ENCODE measurements around the gene TRAPPC3.

Gene TRAPPC3

DNA sequence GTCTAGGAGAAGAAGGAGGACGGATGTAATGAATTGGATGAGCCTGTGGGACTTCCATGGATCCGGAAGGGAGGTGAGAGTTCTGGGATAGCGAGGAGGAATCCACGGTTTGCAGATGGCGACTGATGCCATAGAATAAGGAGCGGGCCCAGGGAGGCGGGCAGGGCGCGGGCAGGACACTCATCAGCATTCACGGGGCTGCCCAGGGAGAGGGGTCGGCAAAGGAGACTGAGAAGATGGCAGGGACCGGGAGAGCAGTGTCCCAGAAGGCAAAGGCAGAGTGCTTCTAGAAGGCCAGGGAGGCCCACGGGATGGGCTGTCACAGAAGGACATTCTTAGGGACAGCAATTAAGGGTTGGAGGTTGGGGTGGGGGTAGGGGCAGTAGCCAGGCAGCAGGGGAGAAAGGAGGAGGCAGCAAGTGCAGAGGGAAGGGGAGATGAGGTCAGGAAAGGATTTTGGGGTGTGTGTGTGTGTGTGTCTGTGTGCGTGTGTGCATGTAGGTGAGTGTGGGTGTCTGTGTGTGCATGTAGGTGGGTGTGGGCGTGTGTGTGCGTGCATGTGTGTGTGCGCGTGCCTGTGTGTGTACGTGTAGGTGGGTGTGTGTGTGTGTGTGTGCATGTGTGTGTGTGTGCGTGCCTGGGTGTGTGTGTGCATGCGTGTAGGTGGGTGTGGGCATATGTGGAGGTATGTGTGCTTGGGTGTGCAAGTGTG lies 23.1 kb downstream of the TRAPPC3 start:
- in situ Hi-C loops (cut with HindIII; ENCODE audit: low pct_unique_long_range_greater_than_20kb, low sequenced_read_pairs) = no loop called here

DNA sequence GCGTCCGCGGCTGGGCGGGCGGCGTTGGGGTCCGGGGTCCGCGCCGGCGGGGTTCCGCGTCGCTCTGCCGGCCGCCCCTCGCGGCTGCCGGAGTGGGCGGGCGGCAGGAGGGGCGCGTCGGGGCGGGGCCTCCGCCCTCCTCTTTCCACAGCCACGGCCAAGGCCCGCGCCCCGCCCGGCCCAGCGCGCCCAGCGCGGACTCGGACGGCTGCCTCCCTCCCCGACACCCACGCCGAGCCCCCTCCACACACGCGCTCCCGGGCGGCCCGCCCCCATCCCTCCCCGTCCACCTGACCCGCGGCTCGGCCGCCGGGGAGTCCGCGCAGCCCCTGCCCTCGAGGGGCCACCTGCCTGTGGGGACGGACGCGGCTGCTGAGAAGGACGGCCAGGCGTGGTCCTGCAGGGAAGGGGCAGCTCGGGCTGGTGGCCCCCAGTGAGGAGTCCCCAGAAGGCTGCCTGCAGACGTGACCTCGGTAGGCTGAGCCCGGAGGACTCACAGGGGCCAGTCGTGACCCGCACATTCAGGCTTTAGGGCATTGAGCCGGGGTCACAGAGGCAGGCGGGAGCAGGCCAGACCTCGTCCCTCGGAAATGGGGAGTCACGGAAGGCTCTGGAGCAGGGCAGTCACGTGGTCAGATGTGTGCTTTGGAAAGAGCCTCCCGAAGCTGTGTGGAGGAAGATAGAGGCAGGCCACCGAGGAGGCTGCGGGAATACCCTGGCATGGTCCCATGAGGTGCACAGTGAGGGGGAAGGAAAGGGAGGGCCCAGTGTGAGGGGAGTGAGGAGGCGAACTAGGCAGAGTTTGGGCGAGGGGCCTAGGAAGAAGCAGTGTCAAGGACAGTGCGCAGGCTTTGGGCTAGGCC lies 23.9 kb downstream of the TRAPPC3 start, which contains the start of gene COL8A2:
Gene COL8A2 (minus strand): TSS at position 94 of the 863 bp plus-strand sequence. CDS start 24,980 bp downstream, outside the sequence.
- no peak for TF ChIP-seq JUND (IDR thresholded peaks at IDR 0.05; ENCODE audit: low read depth)
- no peak for DNase-seq (ENCODE audit: low read depth in 1 of 2, low spot score in 1 of 2)
- in situ Hi-C loops (cut with HindIII; ENCODE audit: low pct_unique_long_range_greater_than_20kb, low sequenced_read_pairs) = no loop called here

More for the DNA sequence above, 23.1 kb downstream of the TRAPPC3 start:
- no peak for TF ChIP-seq JUND (IDR thresholded peaks at IDR 0.05; ENCODE audit: low read depth)
- DNase-seq (ENCODE audit: low read depth in 1 of 2, low spot score in 1 of 2) = no peak

DNA sequence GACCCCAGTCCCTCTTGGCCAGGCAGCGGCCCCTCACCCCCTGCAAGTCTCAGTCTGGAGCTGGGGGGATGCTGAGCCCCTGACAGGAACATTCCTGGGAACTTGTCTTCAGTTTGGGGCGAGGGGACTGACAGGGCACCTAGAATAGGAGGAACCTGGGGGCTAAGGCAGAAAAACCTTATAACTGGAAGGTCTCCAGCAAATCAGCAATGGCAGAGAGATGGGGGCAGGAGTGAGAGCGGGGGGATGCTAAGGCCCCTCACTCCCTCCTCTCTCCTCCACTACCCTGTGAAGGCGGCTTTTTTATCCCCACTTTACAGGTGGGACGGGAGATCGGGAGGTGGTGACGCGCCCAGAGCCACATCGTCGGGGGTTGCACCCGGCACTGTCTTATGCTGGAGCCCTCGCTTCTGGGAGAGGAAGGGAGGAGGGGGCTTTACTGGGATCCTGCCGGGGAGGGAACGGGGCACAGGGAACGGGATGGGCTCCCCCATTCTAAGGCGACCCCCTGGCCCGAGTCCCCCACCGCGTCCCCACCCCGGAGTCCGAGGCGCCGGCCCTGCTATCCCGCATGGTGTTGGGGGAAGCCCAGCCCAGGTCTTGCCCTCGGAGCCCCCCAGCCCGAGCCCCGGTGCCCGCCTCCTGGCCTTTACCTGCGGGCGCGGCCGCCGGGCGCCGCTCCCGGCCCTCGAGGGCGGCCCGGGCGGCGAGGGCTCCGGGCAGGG lies 24.7 kb downstream of the TRAPPC3 start:
- in situ Hi-C loops (cut with HindIII; ENCODE audit: low pct_unique_long_range_greater_than_20kb, low sequenced_read_pairs) = no loop called here
- DNase-seq (ENCODE audit: low read depth in 1 of 2, low spot score in 1 of 2) = no peak
- no peak for TF ChIP-seq JUND (IDR thresholded peaks at IDR 0.05; ENCODE audit: low read depth)

DNA sequence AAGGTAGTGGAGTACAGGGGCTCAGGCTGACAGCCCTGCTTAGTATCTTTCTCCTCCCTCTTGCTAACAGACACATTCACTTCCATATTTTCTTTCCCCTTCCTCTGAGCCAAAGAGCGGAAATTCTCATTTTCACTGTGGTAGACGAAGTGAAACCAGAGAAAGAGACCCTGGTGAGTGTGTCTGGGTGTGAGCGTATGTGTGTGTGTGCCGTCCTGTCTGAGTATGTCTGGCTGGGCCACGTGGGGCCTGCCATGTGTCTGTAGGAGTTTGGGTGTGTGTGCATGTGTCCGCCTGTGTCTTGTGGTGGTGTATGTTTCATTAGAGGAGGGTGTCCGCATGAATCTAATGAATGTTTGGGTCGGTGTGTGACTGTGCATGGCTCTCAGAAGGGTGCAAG lies 25.9 kb downstream of the TRAPPC3 start:
- no peak for DNase-seq (ENCODE audit: low read depth in 1 of 2, low spot score in 1 of 2)
- in situ Hi-C loops (cut with HindIII; ENCODE audit: low pct_unique_long_range_greater_than_20kb, low sequenced_read_pairs) = no loop called here
- no peak for TF ChIP-seq JUND (IDR thresholded peaks at IDR 0.05; ENCODE audit: low read depth)

DNA sequence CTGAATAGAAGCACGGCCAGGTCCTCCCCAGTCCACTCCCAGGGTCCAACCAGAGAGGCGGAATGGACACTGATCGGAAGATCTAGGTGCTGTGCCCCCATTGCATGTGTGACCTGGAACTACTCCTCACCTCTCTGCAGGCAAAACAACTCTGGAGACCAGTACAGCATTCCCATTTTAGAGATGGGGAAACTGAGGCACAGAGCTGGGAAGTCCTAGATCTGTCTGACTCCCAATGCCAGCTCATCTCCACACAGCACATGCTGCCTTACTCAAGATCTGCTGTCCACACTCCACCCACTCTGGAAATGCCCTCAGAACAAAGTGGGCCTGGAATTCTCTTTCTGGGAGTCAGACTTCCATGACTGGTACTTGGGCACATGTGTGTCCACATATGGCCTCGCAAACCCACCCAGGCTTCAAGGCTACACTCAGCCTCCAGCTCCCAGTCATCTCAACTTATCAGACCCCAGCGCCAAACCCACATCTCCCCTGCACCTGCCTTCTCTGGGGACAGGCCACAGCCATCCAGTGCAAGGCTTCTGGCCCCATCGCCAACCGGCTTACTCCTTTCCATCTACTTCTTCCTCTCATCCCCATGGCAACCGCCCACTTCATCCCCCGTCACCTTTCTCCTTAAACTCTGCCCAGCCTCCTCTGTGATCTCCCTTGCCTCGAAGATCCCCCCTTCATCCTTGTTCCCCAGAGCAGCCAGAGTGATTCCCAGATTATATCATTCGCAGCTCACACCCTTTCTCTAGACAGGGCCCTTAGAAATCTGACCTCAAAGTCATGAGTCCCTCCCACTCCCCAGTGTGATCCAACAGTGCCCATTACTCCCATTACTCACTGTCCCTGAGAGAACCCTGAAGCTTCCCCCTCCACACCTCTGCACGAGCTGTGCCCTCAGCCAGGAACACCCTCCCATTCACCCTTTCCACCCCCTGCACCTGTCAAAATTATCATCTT lies 26.9 kb downstream of the TRAPPC3 start:
- DNase-seq (ENCODE audit: low read depth in 1 of 2, low spot score in 1 of 2) = no peak
- in situ Hi-C loops (cut with HindIII; ENCODE audit: low pct_unique_long_range_greater_than_20kb, low sequenced_read_pairs) = no loop called here
- TF ChIP-seq JUND (IDR thresholded peaks at IDR 0.05; ENCODE audit: low read depth) = no peak

DNA sequence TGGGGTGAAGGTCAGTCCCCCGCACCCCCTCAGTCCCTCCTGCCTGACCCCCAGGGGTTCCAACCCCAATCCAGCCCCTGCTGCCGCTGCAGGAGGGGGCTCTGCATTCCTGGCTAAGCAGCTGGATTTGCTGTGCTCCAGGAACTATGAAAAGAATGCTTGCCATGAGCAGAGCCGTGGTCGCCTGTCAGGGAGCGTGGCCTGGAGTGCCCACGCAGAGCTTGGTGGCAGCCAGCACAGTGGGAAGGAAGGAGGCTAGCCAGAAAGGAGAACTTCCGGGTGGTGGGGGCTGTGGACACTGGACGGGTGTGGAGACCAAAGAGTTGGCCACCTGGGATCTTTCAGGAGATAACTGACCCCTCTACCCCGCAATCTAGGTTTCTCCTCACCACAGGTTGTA lies 29.8 kb downstream of the TRAPPC3 start:
- no peak for TF ChIP-seq JUND (IDR thresholded peaks at IDR 0.05; ENCODE audit: low read depth)
- in situ Hi-C loops (cut with HindIII; ENCODE audit: low pct_unique_long_range_greater_than_20kb, low sequenced_read_pairs) = no loop called here
- no peak for DNase-seq (ENCODE audit: low read depth in 1 of 2, low spot score in 1 of 2)

DNA sequence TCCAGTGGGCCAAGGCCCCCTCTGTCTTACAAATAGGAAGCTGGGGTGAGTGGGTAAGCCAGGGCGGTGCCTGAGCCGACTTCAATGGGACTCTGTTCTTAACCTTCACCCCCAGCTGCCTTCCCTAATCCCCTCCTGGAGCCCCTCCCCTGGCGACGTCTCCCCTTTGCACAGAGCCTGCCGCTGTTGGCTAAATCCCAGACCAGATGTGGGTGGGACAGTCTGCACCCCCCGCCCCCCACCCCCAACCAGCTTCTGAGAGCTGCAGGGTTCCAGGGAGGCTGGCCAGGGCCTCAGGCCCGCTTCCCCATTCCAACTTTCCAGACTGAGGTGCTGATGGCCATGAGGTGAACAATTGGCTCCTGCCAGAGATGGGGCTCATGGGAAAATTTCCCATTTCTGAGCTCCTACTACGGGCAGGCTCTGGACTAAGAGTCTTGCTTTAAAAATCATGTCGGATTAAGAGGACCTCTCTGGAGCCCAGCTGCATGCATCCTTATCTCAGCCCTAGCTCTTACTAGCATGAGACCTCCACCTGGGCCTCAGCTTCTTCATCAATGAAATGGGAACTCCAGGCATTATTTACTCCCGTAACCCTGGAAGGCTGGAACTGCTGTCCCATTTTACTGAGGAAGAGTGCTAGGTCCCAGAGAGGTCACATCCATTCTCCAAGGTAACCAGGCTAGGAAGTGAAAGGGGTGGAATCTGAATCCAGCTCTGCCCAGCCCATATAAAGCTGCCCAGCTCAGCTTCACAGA lies 30.7 kb downstream of the TRAPPC3 start:
- no peak for DNase-seq (ENCODE audit: low read depth in 1 of 2, low spot score in 1 of 2)
- no peak for TF ChIP-seq JUND (IDR thresholded peaks at IDR 0.05; ENCODE audit: low read depth)
- in situ Hi-C loops (cut with HindIII; ENCODE audit: low pct_unique_long_range_greater_than_20kb, low sequenced_read_pairs) = no loop called here

DNA sequence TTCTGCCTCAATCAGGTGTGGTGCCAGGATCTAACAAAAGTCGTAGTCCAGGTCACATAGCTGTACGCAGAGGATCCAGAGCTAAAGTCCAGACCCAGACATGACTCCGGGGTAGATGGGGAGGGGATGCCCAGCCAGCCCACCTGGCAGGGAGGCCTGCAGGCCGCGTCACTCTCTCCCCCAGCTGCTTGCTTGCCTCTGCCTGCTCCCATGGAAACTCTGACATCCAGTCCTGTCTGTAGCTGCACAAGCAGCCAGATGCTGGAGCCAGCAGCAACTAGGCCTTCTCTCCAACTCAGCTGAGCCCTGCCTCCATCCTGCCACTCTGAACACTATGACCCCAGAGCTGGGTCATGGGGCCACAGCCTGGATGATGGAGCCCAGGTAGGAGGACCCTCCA lies 32.4 kb downstream of the TRAPPC3 start:
- in situ Hi-C loops (cut with HindIII; ENCODE audit: low pct_unique_long_range_greater_than_20kb, low sequenced_read_pairs) = no loop called here
- DNase-seq (ENCODE audit: low read depth in 1 of 2, low spot score in 1 of 2) = no peak

DNA sequence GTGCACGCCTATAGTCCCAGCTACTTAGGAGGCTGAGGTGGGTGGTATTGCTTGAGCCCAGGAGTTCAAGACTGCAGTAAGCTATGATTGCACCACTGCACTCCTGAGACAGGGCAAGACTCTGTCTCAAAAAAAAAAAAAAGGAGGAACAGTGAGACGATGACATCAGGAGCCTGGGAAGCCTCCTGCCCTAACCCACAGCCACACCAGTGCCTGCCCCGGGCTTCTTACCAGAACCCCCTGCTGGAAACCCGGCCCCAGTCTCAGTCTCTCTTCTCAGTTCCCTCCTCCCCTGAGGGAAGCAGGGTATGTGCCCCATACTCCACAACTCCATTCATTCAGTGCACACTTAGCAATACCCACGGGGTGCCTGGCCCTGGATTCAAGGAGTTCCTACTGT lies 33.4 kb downstream of the TRAPPC3 start:
- no peak for DNase-seq (ENCODE audit: low read depth in 1 of 2, low spot score in 1 of 2)
- in situ Hi-C loops (cut with HindIII; ENCODE audit: low pct_unique_long_range_greater_than_20kb, low sequenced_read_pairs) = no loop called here
- no peak for TF ChIP-seq JUND (IDR thresholded peaks at IDR 0.05; ENCODE audit: low read depth)

More for the DNA sequence above, 32.4 kb downstream of the TRAPPC3 start:
- no peak for TF ChIP-seq JUND (IDR thresholded peaks at IDR 0.05; ENCODE audit: low read depth)

DNA sequence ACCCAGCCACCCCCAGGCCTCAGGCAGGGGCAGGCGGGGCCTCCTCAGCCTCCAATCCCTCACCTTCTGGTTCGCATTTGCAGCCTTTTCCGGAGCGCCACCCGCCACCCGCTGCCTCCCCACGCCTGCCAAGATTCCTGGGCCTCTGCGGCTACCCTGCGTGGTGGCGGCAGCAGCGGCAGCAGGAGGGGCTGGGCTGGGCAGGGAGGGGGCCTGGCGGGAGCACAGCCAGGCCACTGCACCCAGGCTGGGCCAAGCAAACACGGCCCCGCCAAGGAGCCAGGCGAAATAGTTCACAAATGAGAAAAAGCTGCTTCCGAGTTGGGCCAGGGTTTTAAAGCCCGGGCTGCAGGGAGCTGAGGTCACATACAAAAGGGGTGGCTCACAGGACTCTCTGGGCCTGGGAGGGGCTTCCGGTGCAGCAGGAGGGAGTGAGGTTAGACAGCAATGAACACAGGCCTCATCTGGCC lies 34.1 kb downstream of the TRAPPC3 start:
- in situ Hi-C loops (cut with HindIII; ENCODE audit: low pct_unique_long_range_greater_than_20kb, low sequenced_read_pairs) = no loop called here
- no peak for DNase-seq (ENCODE audit: low read depth in 1 of 2, low spot score in 1 of 2)
- TF ChIP-seq JUND (IDR thresholded peaks at IDR 0.05; ENCODE audit: low read depth) = no peak

DNA sequence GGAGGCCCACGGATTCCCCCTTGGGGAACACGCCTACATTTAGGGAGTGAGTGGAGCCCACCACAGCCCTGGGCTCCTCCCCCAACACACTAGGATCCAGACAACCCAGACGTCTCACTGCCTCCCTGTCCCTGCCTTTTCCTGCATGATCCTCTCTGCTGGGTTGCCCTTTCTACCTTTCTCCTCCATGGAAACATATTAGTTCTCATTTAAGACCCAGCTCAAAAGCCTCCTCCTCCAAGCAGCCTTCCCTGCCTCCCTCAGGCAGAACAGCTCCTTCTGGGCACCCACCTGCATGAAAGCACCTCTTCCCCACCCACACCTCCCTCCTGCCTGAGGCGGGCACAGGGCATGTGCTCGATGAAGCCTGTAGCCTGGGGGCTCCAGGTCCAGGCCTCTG lies 34.9 kb downstream of the TRAPPC3 start:
- no peak for TF ChIP-seq JUND (IDR thresholded peaks at IDR 0.05; ENCODE audit: low read depth)
- DNase-seq (ENCODE audit: low read depth in 1 of 2, low spot score in 1 of 2) = no peak
- in situ Hi-C loops (cut with HindIII; ENCODE audit: low pct_unique_long_range_greater_than_20kb, low sequenced_read_pairs) = no loop called here

All from T47D (cell line).